GM12801 (cell line): ENCODE results near the gene ZNHIT3.

Experiments used
- CTCF ChIP-seq: IDR thresholded peaks from one replicate; pipeline ENCODE4 v1.5.1; 2011; ENCODE audit warnings: control low read depth; ENCODE audit not compliant: insufficient read length; ENCODE audit errors: extremely low read depth

The ZNHIT3 gene

GRCh38 chr17:36486204-36487194 lies at the start of gene ZNHIT3:
Gene ZNHIT3, plus strand, starts transcription at chr17:36486681. Its CDS starts 19 bp downstream, at chr17:36486700.
- no peak for TF ChIP-seq CTCF

GRCh38 chr17:36443777-36444176 lies 42.7 kb upstream of the ZNHIT3 start:
- TF ChIP-seq CTCF = no peak

GRCh38 chr17:36459045-36459444 lies 27.4 kb upstream of the ZNHIT3 start:
- TF ChIP-seq CTCF = no peak

- no peak for TF ChIP-seq CTCF
Observed at GRCh38 chr17:36459601-36460000, 26.9 kb upstream of the ZNHIT3 start.

- no peak for TF ChIP-seq CTCF
Observed at GRCh38 chr17:36460265-36460937, 26.1 kb upstream of the ZNHIT3 start.

- no peak for TF ChIP-seq CTCF
Observed at GRCh38 chr17:36461330-36462110, 25.0 kb upstream of the ZNHIT3 start.
